ENCODE data around the gene CDH23. TPM values are rescaled to one million over a fixed set of nuclear protein-coding genes. Genes with fewer than 3 reads are reported as not detected.

CDH23 gene
- total and polyA plus RNA-seq, 2 of the 8 experiments (the other 6 are each of a cell fraction or from before 2014, with no cell fraction given) = 1.9 to 4.9 TPM

GRCh38 chr10:71391701-71392100 lies 5.0 kb upstream of the CDH23 start:
- Histone ChIP-seq H3K14ac (ENCODE audit: insufficient read length) (no peak overlapping the region), H3K27ac (ENCODE audit: low read depth, low read length) (no peak overlapping the region), H3K9me3 (ENCODE audit: insufficient read depth in 2 of 2, low read depth in 1 of 2, low read length in 1 of 2) (no peaks in the 10 kb centered on the region), H3K4me2 (ENCODE audit: insufficient read depth in 1 of 2, low read depth in 2 of 2, low read length in 2 of 2) (no peak overlapping the region), H2BK15ac (ENCODE audit: low read length) (0 out of 2 replicates have a peak overlapping the region, but pooled peaks have one; percentile 46), H3K27me3 (replicated peaks in 1 of 4; ENCODE audit: control insufficient read depth in 3 of 4, extremely low read depth in 1 of 4, insufficient read depth in 3 of 4, low read length in 3 of 4) (peaks cover 0 to 19% (median 10%) of the 10 kb centered on the region in 4 experiments; a peak in 5 of 7 replicates), H2AK5ac (ENCODE audit: low read depth, low read length) (no peak overlapping the region), H2BK12ac (ENCODE audit: low read depth, low read length) (peak overlapping the region; percentile 60; the same call in 1 of the 2 replicates), H4K5ac (ENCODE audit: insufficient read length, low read depth, low read length) (no peak overlapping the region), H3K4ac (replicated peaks; ENCODE audit: insufficient read length, low read depth, low read length) (no peak overlapping the region), H3K4me3 (ENCODE audit: extremely low read depth in 1 of 4, insufficient read depth in 2 of 4, low read depth in 3 of 4, low read length in 4 of 4) (no peak overlapping the region), H3K79me1 (ENCODE audit: low read depth, low read length) (no peaks in the 10 kb centered on the region), H3K9ac (replicated peaks in 1 of 4; ENCODE audit: extremely low read depth in 1 of 4, low read depth in 3 of 4, low read length in 3 of 4) (no peak overlapping the region), H4K8ac (ENCODE audit: extremely low read depth, insufficient read depth, low read length) (no peak overlapping the region), H3K79me2 (ENCODE audit: control insufficient read depth in 1 of 2, insufficient read depth in 2 of 2, low read length in 2 of 2) (no peaks in the 10 kb centered on the region), H3K23ac (ENCODE audit: insufficient read length) (no peak overlapping the region), H3K4me1 (replicated peaks in 1 of 4; ENCODE audit: control insufficient read depth in 3 of 4, insufficient read depth in 4 of 4, low read length in 3 of 4) (peaks cover 0 to 3% (median 0%) of the 10 kb centered on the region in 4 experiments; a peak in 2 of 7 replicates), H3K56ac (replicated peaks; ENCODE audit: insufficient read length, low read depth, low read length) (no peak overlapping the region), H3K23me2 (ENCODE audit: low read depth, low read length) (no peaks in the 10 kb centered on the region; the same call in 1 of the 2 replicates), H4K20me1 (replicated peaks in 1 of 2; ENCODE audit: control insufficient read depth in 1 of 2, insufficient read depth in 2 of 2, low read length in 2 of 2) (no peaks in the 10 kb centered on the region), H2BK20ac (ENCODE audit: low read length) (no peak overlapping the region), H2BK5ac (ENCODE audit: low read depth, low read length) (no peak overlapping the region), H3K36me3 (ENCODE audit: control insufficient read depth in 2 of 4, insufficient read depth in 4 of 4, low read length in 3 of 4) (no peaks in the 10 kb centered on the region), H4K91ac (replicated peaks; ENCODE audit: insufficient read length, low read length) (no peak overlapping the region), H2BK120ac (replicated peaks; ENCODE audit: low read depth, low read length) (no peak overlapping the region), H3K18ac (ENCODE audit: extremely low read depth, low read length) (no peak overlapping the region), H2AFZ (ENCODE audit: low read length) (no peak overlapping the region)
- TF ChIP-seq CHD2 (IDR thresholded peaks at IDR 0.05; ENCODE audit: low read length) = no peak
- no peak for TF ChIP-seq YY1 (IDR thresholded peaks at IDR 0.05; ENCODE audit: low read depth, low read length)
- no peak for TF ChIP-seq MAX (IDR thresholded peaks at IDR 0.05)
- FAIRE-seq (no peak), DNase-seq (ENCODE audit: low read depth in 1 of 2, low spot score in 2 of 2) (no peak)
- POLR2A ChIA-PET (ENCODE audit: partially characterized antibody) = no interaction called here
- WGBS, 2 experiments (ENCODE audit: extremely low coverage in 1 of 2, insufficient coverage in 1 of 2, insufficient read length in 1 of 2, insufficient replicate concordance in 2 of 2, low coverage in 1 of 2, low lambda C conversion rate in 2 of 2, missing lambda C conversion rate in 1 of 2) = 92% methylated on average over 5 of the region's 5 CpGs; no CpG with 5 or more reads in 1 of the 2 experiments
- CTCF ChIA-PET (ENCODE audit: partially characterized antibody) = interaction anchor here (0.8 to 3.9 kb wide), 10 partner anchors 8 to 317 kb away, joined by 3 to 21 read pairs (median 6); no protein-coding TSS in a partner anchor
